SK-N-MC (cell line): ENCODE results near the gene MOGAT1.
"Not testable (repeated sequence)": the region's sequence is repeated elsewhere in the genome, so short reads cannot be mapped to it uniquely, and the experiment has no call there.

ENCODE experiments used
- DNase-seq: peaks from one replicate; pipeline ENCODE4 v3.0.0-alpha.2; 2011; ENCODE audit warnings: low read depth, low spot score
- H3K27ac ChIP-seq: fragments of 200-600 bp; sonication (generic); 2 replicates; pipeline ENCODE4 v1.5.1; 2016; ENCODE audit warnings: mixed run types
- H3K36me3 ChIP-seq: fragments of 200-600 bp; sonication (generic); 2 replicates; pipeline ENCODE4 v1.6.1; 2017; ENCODE audit warnings: antibody characterized with exemption, low read length, mixed read lengths; ENCODE audit not compliant: insufficient read depth
- H3K4me3 ChIP-seq: fragments of 200-600 bp; sonication (generic); 2 replicates; pipeline ENCODE4 v1.5.1; 2016
- H3K9ac ChIP-seq: fragments of 200-600 bp; sonication (generic); 2 replicates; pipeline ENCODE4 v1.8.0; 2017; ENCODE audit warnings: mixed run types, mixed read lengths; ENCODE audit not compliant: insufficient read length
- H3K9me3 ChIP-seq: fragments of 200-600 bp; sonication (generic); 2 replicates; pipeline ENCODE4 v1.6.1; 2017; ENCODE audit warnings: low read depth, mild to moderate bottlenecking, antibody characterized with exemption, low read length, moderate library complexity, mixed read lengths
- EZH2 ChIP-seq: fragments of 200-600 bp; sonication (generic); IDR thresholded peaks from one replicate; pipeline ENCODE4 v1.6.1; 2017; ENCODE audit warnings: antibody characterized with exemption
- FOXP2 ChIP-seq: optimal IDR thresholded peaks from 2 replicates; pipeline ENCODE3; 2011; ENCODE audit warnings: mild to moderate bottlenecking, moderate library complexity; ENCODE audit not compliant: insufficient read depth; ENCODE audit errors: extremely low read length, control extremely low read depth
- POLR2AphosphoS5 ChIP-seq: IDR thresholded peaks from 2 replicates; pipeline ENCODE4 v1.6.1; 2012; ENCODE audit warnings: mild to moderate bottlenecking, low read depth, low read length, borderline replicate concordance

MOGAT1 gene

GRCh38 chr2:222709191-222709891, 37.9 kb downstream of the MOGAT1 start:
- DNase-seq: no peak
- Histone ChIP-seq H3K4me3 (no peak overlapping the region), H3K9ac (no peak overlapping the region), H3K36me3 (no peaks in the 10 kb centered on the region), H3K27ac (no peak overlapping the region), H3K9me3 (no peaks in the 10 kb centered on the region)
- TF ChIP-seq POLR2AphosphoS5: no peak
- no peak for TF ChIP-seq EZH2
- no peak for TF ChIP-seq FOXP2

- TF ChIP-seq FOXP2 (no peak), EZH2 (no peak), POLR2AphosphoS5 (no peak)
- no peaks in the 10 kb centered on the region for H3K36me3 ChIP-seq
- H3K27ac ChIP-seq: no peak overlapping the region
- DNase-seq: no peak
- no peak overlapping the region for H3K4me3 ChIP-seq
- H3K9ac ChIP-seq: no peak overlapping the region
- H3K9me3 ChIP-seq: no peaks in the 10 kb centered on the region
Measured at GRCh38 chr2:222710736-222711135, 39.3 kb downstream of the MOGAT1 start.

- no peak overlapping the region for H3K27ac ChIP-seq
- H3K36me3 ChIP-seq: no peaks in the 10 kb centered on the region
- H3K9ac ChIP-seq: no peak overlapping the region
- no peak for DNase-seq
- H3K9me3 ChIP-seq: no peaks in the 10 kb centered on the region
- TF ChIP-seq POLR2AphosphoS5 (no peak), FOXP2 (no peak), EZH2 (no peak)
- no peak overlapping the region for H3K4me3 ChIP-seq
Measured at GRCh38 chr2:222711315-222711940, 40.0 kb downstream of the MOGAT1 start.

GRCh38 chr2:222713002-222713401, 41.5 kb downstream of the MOGAT1 start:
- DNase-seq: no peak
- no peak overlapping the region for H3K9ac ChIP-seq
- H3K4me3 ChIP-seq: no peak overlapping the region
- peaks cover 2% of the 10 kb centered on the region; the same call in 1 of the 2 replicates for H3K9me3 ChIP-seq
- no peak overlapping the region for H3K27ac ChIP-seq
- H3K36me3 ChIP-seq: no peaks in the 10 kb centered on the region
- no peak for TF ChIP-seq FOXP2
- TF ChIP-seq EZH2: no peak
- no peak for TF ChIP-seq POLR2AphosphoS5

- Histone ChIP-seq H3K36me3 (no peaks in the 10 kb centered on the region), H3K4me3 (no peak overlapping the region), H3K9me3 (peaks cover 2% of the 10 kb centered on the region; the same call in 1 of the 2 replicates), H3K27ac (no peak overlapping the region), H3K9ac (no peak overlapping the region)
- no peak for DNase-seq
- TF ChIP-seq POLR2AphosphoS5: no peak
- TF ChIP-seq FOXP2: no peak
- TF ChIP-seq EZH2: no peak
Measured at GRCh38 chr2:222714361-222715241, 43.1 kb downstream of the MOGAT1 start.

- no peaks in the 10 kb centered on the region for H3K36me3 ChIP-seq
- H3K4me3 ChIP-seq: no peak overlapping the region
- DNase-seq: no peak
- TF ChIP-seq FOXP2: no peak
- TF ChIP-seq EZH2: no peak
- TF ChIP-seq POLR2AphosphoS5: no peak
- peaks cover 2% of the 10 kb centered on the region; the same call in 1 of the 2 replicates for H3K9me3 ChIP-seq
- no peak overlapping the region for H3K9ac ChIP-seq
- no peak overlapping the region for H3K27ac ChIP-seq
Measured at GRCh38 chr2:222715742-222716141, 44.3 kb downstream of the MOGAT1 start.

GRCh38 chr2:222719787-222720186, 48.3 kb downstream of the MOGAT1 start:
- H3K9ac ChIP-seq, H3K27ac ChIP-seq, H3K36me3 ChIP-seq, DNase-seq, H3K9me3 ChIP-seq, H3K4me3 ChIP-seq: not testable (repeated sequence)

GRCh38 chr2:222721597-222721996, 50.1 kb downstream of the MOGAT1 start:
- DNase-seq, H3K4me3 ChIP-seq, H3K9ac ChIP-seq: not testable (repeated sequence)

More at GRCh38 chr2:222721597-222721996, 50.1 kb downstream of the MOGAT1 start:
- not testable (repeated sequence) for H3K9me3 ChIP-seq, H3K36me3 ChIP-seq, H3K27ac ChIP-seq
